Measurements from ENCODE around the gene GLRA1. TPM values are rescaled to one million over a fixed set of nuclear protein-coding genes. Genes with fewer than 3 reads are reported as not detected.

Gene GLRA1
- total RNA-seq, 1 experiment from 2014 or later = not detected

GRCh38 chr5:151935135-151935695, 10.6 kb upstream of the GLRA1 start:
- H3K4me3 Mint-ChIP-seq (ENCODE audit: unreplicated experiment) = no peak overlapping the region
- CTCF ChIA-PET = interaction anchor here (0.8 kb wide), 2 partner anchors 208 to 324 kb away, joined by 3 to 4 read pairs; no protein-coding TSS in a partner anchor

GRCh38 chr5:151931260-151931659, 6.6 kb upstream of the GLRA1 start:
- Mint-ChIP-seq H3K4me1 (ENCODE audit: insufficient read depth, unreplicated experiment) (no peaks in the 10 kb centered on the region), H3K9me3 (ENCODE audit: unreplicated experiment) (peaks cover 36% of the 10 kb centered on the region), H3K27me3 (ENCODE audit: insufficient read depth, unreplicated experiment) (no peaks in the 10 kb centered on the region), H3K4me3 (ENCODE audit: unreplicated experiment) (no peak overlapping the region), H3K36me3 (ENCODE audit: insufficient read depth, unreplicated experiment) (no peaks in the 10 kb centered on the region), H3K27ac (ENCODE audit: low read depth, unreplicated experiment) (no peak overlapping the region)
- ChIA-PET CTCF (no interaction called here), POLR2A (no interaction called here)
- no peak for DNase-seq (ENCODE audit: unreplicated experiment)
- BruUV-seq (replicated peaks) = no TSS peak
- intact Hi-C loops (cut with micrococcal nuclease) = no loop called here
- TF ChIP-seq, protein P1, sequence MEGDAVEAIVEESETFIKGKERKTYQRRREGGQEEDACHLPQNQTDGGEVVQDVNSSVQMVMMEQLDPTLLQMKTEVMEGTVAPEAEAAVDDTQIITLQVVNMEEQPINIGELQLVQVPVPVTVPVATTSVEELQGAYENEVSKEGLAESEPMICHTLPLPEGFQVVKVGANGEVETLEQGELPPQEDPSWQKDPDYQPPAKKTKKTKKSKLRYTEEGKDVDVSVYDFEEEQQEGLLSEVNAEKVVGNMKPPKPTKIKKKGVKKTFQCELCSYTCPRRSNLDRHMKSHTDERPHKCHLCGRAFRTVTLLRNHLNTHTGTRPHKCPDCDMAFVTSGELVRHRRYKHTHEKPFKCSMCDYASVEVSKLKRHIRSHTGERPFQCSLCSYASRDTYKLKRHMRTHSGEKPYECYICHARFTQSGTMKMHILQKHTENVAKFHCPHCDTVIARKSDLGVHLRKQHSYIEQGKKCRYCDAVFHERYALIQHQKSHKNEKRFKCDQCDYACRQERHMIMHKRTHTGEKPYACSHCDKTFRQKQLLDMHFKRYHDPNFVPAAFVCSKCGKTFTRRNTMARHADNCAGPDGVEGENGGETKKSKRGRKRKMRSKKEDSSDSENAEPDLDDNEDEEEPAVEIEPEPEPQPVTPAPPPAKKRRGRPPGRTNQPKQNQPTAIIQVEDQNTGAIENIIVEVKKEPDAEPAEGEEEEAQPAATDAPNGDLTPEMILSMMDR (IDR thresholded peaks at IDR 0.05; ENCODE audit: unreplicated experiment) = no peak

More at GRCh38 chr5:151935135-151935695, 10.6 kb upstream of the GLRA1 start:
- Mint-ChIP-seq H3K27me3 (ENCODE audit: insufficient read depth, unreplicated experiment) (peaks cover 5% of the 10 kb centered on the region), H3K27ac (ENCODE audit: low read depth, unreplicated experiment) (no peak overlapping the region), H3K9me3 (ENCODE audit: unreplicated experiment) (peaks cover 28% of the 10 kb centered on the region), H3K4me1 (ENCODE audit: insufficient read depth, unreplicated experiment) (no peaks in the 10 kb centered on the region), H3K36me3 (ENCODE audit: insufficient read depth, unreplicated experiment) (no peaks in the 10 kb centered on the region)
- BruUV-seq (replicated peaks) = no TSS peak
- intact Hi-C loops (cut with micrococcal nuclease) = no loop called here
- DNase-seq (ENCODE audit: unreplicated experiment) = no peak
- POLR2A ChIA-PET = no interaction called here
- TF ChIP-seq, protein P1 (IDR thresholded peaks at IDR 0.05; ENCODE audit: unreplicated experiment) = no peak

DNA sequence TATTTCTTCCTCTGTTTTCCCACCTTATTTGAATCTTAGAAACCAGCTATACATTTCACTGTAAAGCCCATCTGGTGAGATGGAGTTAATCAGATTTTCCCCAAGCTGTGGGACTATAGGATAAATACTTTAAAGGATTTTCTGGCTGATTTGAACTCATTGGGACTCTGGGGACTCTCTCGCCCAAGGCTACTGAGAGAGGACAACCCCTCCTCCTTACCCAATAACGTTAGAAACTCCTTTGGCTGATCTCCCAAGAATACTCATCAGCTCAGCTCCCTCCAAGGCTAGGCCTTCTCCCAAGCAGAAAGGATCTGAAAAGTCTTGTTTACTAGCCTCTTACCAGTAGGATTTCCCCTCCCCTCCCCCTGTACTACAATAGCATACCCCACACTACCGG, 1.5 kb upstream of the GLRA1 start:
- no peak for DNase-seq (ENCODE audit: unreplicated experiment)
- Mint-ChIP-seq H3K36me3 (ENCODE audit: insufficient read depth, unreplicated experiment) (no peaks in the 10 kb centered on the region), H3K27ac (ENCODE audit: low read depth, unreplicated experiment) (no peak overlapping the region), H3K9me3 (ENCODE audit: unreplicated experiment) (peaks cover 8% of the 10 kb centered on the region), H3K27me3 (ENCODE audit: insufficient read depth, unreplicated experiment) (peaks cover 23% of the 10 kb centered on the region), H3K4me3 (ENCODE audit: unreplicated experiment) (no peak overlapping the region), H3K4me1 (ENCODE audit: insufficient read depth, unreplicated experiment) (no peaks in the 10 kb centered on the region)
- no TSS peak for BruUV-seq (replicated peaks)
- CTCF ChIA-PET = interaction anchor here (0.6 to 2.1 kb wide), 5 partner anchors 21 to 423 kb away, joined by 3 to 10 read pairs (median 4); no protein-coding TSS in a partner anchor
- POLR2A ChIA-PET = no interaction called here
- intact Hi-C loops (cut with micrococcal nuclease) = no loop called here
- TF ChIP-seq, protein P1 (IDR thresholded peaks at IDR 0.05; ENCODE audit: unreplicated experiment) = no peak

DNA sequence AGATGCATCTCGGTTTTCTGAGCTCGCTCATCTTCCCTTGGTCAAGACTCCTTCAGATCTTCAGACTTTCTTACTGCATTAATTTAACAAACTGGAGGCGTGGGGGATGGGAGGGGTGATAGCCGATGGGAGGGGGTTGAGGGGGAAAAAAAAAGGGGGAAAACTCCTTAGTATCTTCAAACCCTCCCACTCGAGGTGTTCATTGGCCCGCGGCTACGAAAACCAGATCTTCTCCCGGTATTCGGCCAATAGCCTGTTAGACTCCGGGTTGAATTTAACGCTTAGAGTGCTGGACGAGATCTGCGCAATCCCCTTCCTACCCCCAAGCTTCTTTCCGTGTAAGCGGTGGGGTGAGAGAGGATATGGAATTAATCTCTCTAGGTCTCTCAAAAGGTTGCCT, 689 bp upstream of the GLRA1 start:
- Mint-ChIP-seq H3K27ac (ENCODE audit: low read depth, unreplicated experiment) (no peak overlapping the region), H3K27me3 (ENCODE audit: insufficient read depth, unreplicated experiment) (peaks cover 26% of the 10 kb centered on the region), H3K9me3 (ENCODE audit: unreplicated experiment) (peaks cover 8% of the 10 kb centered on the region), H3K36me3 (ENCODE audit: insufficient read depth, unreplicated experiment) (no peaks in the 10 kb centered on the region), H3K4me1 (ENCODE audit: insufficient read depth, unreplicated experiment) (no peaks in the 10 kb centered on the region), H3K4me3 (ENCODE audit: unreplicated experiment) (no peak overlapping the region)
- CTCF ChIA-PET = interaction anchor here (0.6 to 2.1 kb wide), 7 partner anchors 12 to 424 kb away, joined by 3 to 10 read pairs (median 3); no protein-coding TSS in a partner anchor
- TF ChIP-seq, protein P1 (IDR thresholded peaks at IDR 0.05; ENCODE audit: unreplicated experiment) = no peak
- no peak for DNase-seq (ENCODE audit: unreplicated experiment)
- intact Hi-C loops (cut with micrococcal nuclease) = loop anchor here (2.0 kb wide), 1 partner anchor 29 kb away; no protein-coding TSS in a partner anchor
- POLR2A ChIA-PET = no interaction called here
- BruUV-seq (replicated peaks) = no TSS peak
